ENCODE measurements around the gene CTPS1. TPM values are rescaled to one million over a fixed set of nuclear protein-coding genes. Genes with fewer than 3 reads are reported as not detected.

Gene CTPS1
- total RNA-seq, 1 experiment from 2014 or later: 73.4 TPM

- TF ChIP-seq, protein P1, sequence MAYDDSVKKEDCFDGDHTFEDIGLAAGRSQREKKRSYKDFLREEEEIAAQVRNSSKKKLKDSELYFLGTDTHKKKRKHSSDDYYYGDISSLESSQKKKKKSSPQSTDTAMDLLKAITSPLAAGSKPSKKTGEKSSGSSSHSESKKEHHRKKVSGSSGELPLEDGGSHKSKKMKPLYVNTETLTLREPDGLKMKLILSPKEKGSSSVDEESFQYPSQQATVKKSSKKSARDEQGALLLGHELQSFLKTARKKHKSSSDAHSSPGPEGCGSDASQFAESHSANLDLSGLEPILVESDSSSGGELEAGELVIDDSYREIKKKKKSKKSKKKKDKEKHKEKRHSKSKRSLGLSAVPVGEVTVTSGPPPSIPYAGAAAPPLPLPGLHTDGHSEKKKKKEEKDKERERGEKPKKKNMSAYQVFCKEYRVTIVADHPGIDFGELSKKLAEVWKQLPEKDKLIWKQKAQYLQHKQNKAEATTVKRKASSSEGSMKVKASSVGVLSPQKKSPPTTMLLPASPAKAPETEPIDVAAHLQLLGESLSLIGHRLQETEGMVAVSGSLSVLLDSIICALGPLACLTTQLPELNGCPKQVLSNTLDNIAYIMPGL (CRISPR knock-in tag; IDR thresholded peaks at IDR 0.05): no peak
- TF ChIP-seq MLX (CRISPR knock-in tag; IDR thresholded peaks at IDR 0.05) (no peak), ZNF416 (CRISPR knock-in tag; IDR thresholded peaks at IDR 0.05) (no peak)
Measured at GRCh38 chr1:41013024-41013423, 33.5 kb downstream of the CTPS1 start (continued).

DNA sequence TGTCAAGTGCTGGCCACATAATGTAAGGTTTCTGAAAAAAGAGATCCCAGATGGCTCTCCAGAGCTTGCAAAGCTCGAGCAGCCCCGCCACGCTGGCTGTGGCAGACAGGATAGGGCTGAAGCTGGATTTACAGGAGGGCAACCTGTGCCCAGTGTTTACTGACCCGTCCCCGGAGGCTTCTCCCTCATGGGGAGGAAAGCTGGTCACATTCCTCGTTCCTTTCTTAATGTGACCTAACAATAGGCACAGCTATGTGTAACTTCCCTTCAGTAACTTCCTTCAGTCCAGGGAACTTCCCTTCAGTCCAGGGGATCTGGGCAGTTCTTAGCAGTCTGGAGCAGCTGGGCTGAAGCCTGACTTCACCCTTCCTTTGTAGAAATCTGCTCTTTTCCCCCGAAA lies 34.3 kb downstream of the CTPS1 start:
- ATAC-seq: no peak
- Mint-ChIP-seq H3K4me1 (no peaks in the 10 kb centered on the region), H3K27me3 (ENCODE audit: low read depth) (no peaks in the 10 kb centered on the region), H3K4me3 (no peak overlapping the region), H3K36me3 (peaks cover 54% of the 10 kb centered on the region), H3K27ac (no peak overlapping the region), H3K9me3 (no peaks in the 10 kb centered on the region)
- no peak for DNase-seq (ENCODE audit: low spot score)
- TF ChIP-seq ZNF317 (CRISPR knock-in tag; IDR thresholded peaks at IDR 0.05; ENCODE audit: borderline replicate concordance, low read depth) (no peak), ZBTB21 (CRISPR knock-in tag; IDR thresholded peaks at IDR 0.05; ENCODE audit: borderline replicate concordance) (no peak), MLX (CRISPR knock-in tag; IDR thresholded peaks at IDR 0.05) (no peak), ZNF263 (CRISPR knock-in tag; IDR thresholded peaks at IDR 0.05; ENCODE audit: low read depth) (no peak), ATF2 (CRISPR knock-in tag; IDR thresholded peaks at IDR 0.05; ENCODE audit: borderline replicate concordance, low read depth) (no peak), RORB (CRISPR knock-in tag; IDR thresholded peaks at IDR 0.05) (no peak), ERG (CRISPR knock-in tag; IDR thresholded peaks at IDR 0.05) (no peak), NFATC4 (CRISPR knock-in tag; IDR thresholded peaks at IDR 0.05) (no peak), NFYB (CRISPR knock-in tag; conservative IDR thresholded peaks at IDR 0.05; ENCODE audit: low read depth) (no peak), AFF4 (CRISPR knock-in tag; IDR thresholded peaks at IDR 0.05; ENCODE audit: borderline replicate concordance) (no peak), KAT7 (CRISPR knock-in tag; IDR thresholded peaks at IDR 0.05; ENCODE audit: borderline replicate concordance) (no peak), RELA (CRISPR knock-in tag; IDR thresholded peaks at IDR 0.05; ENCODE audit: borderline replicate concordance) (no peak), ZNF416 (CRISPR knock-in tag; IDR thresholded peaks at IDR 0.05) (no peak), JAZF1 (CRISPR knock-in tag; IDR thresholded peaks at IDR 0.05) (no peak)
- TF ChIP-seq, protein P2, sequence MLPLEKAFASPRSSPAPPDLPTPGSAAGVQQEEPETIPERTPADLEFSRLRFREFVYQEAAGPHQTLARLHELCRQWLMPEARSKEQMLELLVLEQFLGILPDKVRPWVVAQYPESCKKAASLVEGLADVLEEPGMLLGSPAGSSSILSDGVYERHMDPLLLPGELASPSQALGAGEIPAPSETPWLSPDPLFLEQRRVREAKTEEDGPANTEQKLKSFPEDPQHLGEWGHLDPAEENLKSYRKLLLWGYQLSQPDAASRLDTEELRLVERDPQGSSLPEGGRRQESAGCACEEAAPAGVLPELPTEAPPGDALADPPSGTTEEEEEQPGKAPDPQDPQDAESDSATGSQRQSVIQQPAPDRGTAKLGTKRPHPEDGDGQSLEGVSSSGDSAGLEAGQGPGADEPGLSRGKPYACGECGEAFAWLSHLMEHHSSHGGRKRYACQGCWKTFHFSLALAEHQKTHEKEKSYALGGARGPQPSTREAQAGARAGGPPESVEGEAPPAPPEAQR (CRISPR knock-in tag; IDR thresholded peaks at IDR 0.05): no peak
- ChIA-PET CTCF (no interaction called here), POLR2A (no interaction called here)
